Upper lobe of left lung (tissue), 4 donors: ENCODE measurements around the gene SRPK2.

Source experiments
- EP300 ChIP-seq, 4 donors: sonication (generic); formaldehyde crosslinking; IDR thresholded peaks; one replicate each; pipeline ENCODE4 v1.5.1; 2017; ENCODE audit warnings: antibody characterized with exemption in 4 of 4, control low read depth in 2 of 4
- POLR2A ChIP-seq, 4 donors: fragments of 450-650 bp; IDR thresholded peaks; one replicate each; pipeline ENCODE4 v1.5.1; 2016 to 2017; ENCODE audit warnings: antibody characterized with exemption in 4 of 4, mild to moderate bottlenecking in 2 of 4
- POLR2AphosphoS5 ChIP-seq, 2 donors: sonication (generic); formaldehyde crosslinking; IDR thresholded peaks; one replicate each; pipeline ENCODE4 v1.5.1; 2017; ENCODE audit warnings: antibody characterized with exemption in 2 of 2
- TF ChIP-seq, protein P1 (sequence below), 6 experiments: fragments of 450-650 bp in 4 of 6; fragments of 200-600 bp in 2 of 6; sonication (generic) in 2 of 6; IDR thresholded peaks; one replicate each; pipeline ENCODE4 v1.5.1; 2016 to 2019; ENCODE audit warnings: antibody characterized with exemption in 6 of 6

DNA sequence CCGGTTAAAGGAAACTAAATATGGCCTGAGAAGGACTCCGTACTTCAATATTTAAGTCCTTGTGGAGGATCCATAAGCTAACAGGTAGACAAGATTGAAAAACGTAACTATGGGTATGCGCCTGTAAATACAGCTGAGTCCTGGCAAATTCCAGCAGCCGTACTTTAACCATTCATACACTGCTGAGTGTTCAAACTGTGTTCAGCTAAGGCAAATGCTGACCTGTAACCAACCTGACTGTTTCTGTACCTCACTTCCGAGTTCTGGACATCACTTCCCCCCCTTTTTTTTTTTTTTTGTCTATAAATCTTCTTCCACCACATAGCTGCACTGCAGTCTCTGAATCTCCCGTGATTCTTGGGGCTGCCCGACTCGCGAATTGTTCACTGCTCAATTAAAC, 69.1 kb downstream of the SRPK2 start:
- TF ChIP-seq POLR2AphosphoS5 (IDR thresholded peaks at IDR 0.05) = no peak
- TF ChIP-seq EP300 (IDR thresholded peaks at IDR 0.05) = no peak
- no peak for TF ChIP-seq POLR2A (IDR thresholded peaks at IDR 0.05)
- TF ChIP-seq, protein P1, sequence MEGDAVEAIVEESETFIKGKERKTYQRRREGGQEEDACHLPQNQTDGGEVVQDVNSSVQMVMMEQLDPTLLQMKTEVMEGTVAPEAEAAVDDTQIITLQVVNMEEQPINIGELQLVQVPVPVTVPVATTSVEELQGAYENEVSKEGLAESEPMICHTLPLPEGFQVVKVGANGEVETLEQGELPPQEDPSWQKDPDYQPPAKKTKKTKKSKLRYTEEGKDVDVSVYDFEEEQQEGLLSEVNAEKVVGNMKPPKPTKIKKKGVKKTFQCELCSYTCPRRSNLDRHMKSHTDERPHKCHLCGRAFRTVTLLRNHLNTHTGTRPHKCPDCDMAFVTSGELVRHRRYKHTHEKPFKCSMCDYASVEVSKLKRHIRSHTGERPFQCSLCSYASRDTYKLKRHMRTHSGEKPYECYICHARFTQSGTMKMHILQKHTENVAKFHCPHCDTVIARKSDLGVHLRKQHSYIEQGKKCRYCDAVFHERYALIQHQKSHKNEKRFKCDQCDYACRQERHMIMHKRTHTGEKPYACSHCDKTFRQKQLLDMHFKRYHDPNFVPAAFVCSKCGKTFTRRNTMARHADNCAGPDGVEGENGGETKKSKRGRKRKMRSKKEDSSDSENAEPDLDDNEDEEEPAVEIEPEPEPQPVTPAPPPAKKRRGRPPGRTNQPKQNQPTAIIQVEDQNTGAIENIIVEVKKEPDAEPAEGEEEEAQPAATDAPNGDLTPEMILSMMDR (IDR thresholded peaks at IDR 0.05) = no peak
